Measurements from ENCODE around the gene ZYG11B. TPM values are rescaled to one million over a fixed set of nuclear protein-coding genes. Genes with fewer than 3 reads are reported as not detected.
"Not testable (repeated sequence)": the region's sequence is repeated elsewhere in the genome, so short reads cannot be mapped to it uniquely, and the experiment has no call there.

ZYG11B gene
- polyA plus RNA-seq, 3 donors: 7.3 to 17.5 (median 15.8) TPM

GRCh38 chr1:52842643-52843310 is 116.5 kb downstream of the ZYG11B start, which contains the start of gene ZYG11A:
Gene ZYG11A, plus strand, starts transcription at chr1:52842760. Its CDS starts 124 bp downstream, at chr1:52842884.
- peak; percentile 7 for TF ChIP-seq CTCF (IDR thresholded peaks at IDR 0.05)
- Histone ChIP-seq H3K4me1 (ENCODE audit: control insufficient read depth in 1 of 2, insufficient read depth in 2 of 2, low read length in 2 of 2) (peaks cover 6 to 11% of the 10 kb centered on the region in 2 donors), H3K4me2 (replicated peaks; ENCODE audit: extremely low read depth, low read length, poor library complexity, severe bottlenecking) (peak within 1 kb of the TSS; percentile 73), H4K20me1 (ENCODE audit: insufficient read depth, low read length) (no peaks in the 10 kb centered on the region), H3K4me3 (replicated peaks in 1 of 3; ENCODE audit: low read depth in 2 of 3, low read length in 3 of 3) (peak within 1 kb of the TSS; percentile 1 to 68 (median 5)), H3K36me3 (replicated peaks in 1 of 2; ENCODE audit: control insufficient read depth in 1 of 2, insufficient read depth in 2 of 2, low read length in 2 of 2) (no peaks in the 10 kb centered on the region), H3K27me3 (ENCODE audit: control insufficient read depth in 2 of 2, insufficient read depth in 2 of 2, low read length in 2 of 2) (peaks cover 39 to 57% of the 10 kb centered on the region in 2 donors), H3K9ac (ENCODE audit: insufficient read depth, low read length, poor library complexity, severe bottlenecking) (peak within 1 kb of the TSS; percentile 25), H3K27ac (ENCODE audit: low read depth in 1 of 2, low read length in 2 of 2) (no peak within 1 kb of the TSS), H3K79me2 (ENCODE audit: insufficient read depth, low read length) (no peaks in the 10 kb centered on the region), H3K9me3 (replicated peaks in 1 of 2; ENCODE audit: control insufficient read depth in 1 of 2, insufficient read depth in 1 of 2, low read length in 2 of 2) (no peaks in the 10 kb centered on the region), H2AFZ (ENCODE audit: insufficient read depth, low read depth, low read length, poor library complexity, severe bottlenecking) (peak within 1 kb of the TSS; percentile 70)
- peaks cover 0 to 21% (median 7%) of the 10 kb centered on the region in 7 donors for H3K9me3 Mint-ChIP-seq
- peaks cover 0 to 3% of the 10 kb centered on the region in 2 donors for H3K36me3 Mint-ChIP-seq
- peaks cover 45 to 70% (median 63%) of the 10 kb centered on the region in 3 donors for H3K27me3 Mint-ChIP-seq (ENCODE audit: low read depth in 3 of 3)
- 4% methylated on average over 88 of the region's 88 CpGs for WGBS (ENCODE audit: insufficient coverage)
- DNase-seq: peak in 2 of 3 donors; percentile 7 to 11
- H3K27ac Mint-ChIP-seq: no peak within 1 kb of the TSS
- H3K4me1 Mint-ChIP-seq: peaks cover 17% of the 10 kb centered on the region
- H3K4me3 Mint-ChIP-seq: peak within 1 kb of the TSS; percentile 74 to 87
- intact Hi-C loops (cut with micrococcal nuclease): no loop called here

GRCh38 chr1:52845119-52845518 is 118.9 kb downstream of the ZYG11B start:
- Mint-ChIP-seq H3K4me3 (peak overlapping the region in 1 of 2 donors; percentile 49), H3K9me3 (peaks cover 0 to 21% (median 7%) of the 10 kb centered on the region in 7 donors), H3K4me1 (peaks cover 17% of the 10 kb centered on the region), H3K27me3 (ENCODE audit: low read depth in 3 of 3) (peaks cover 43 to 76% (median 61%) of the 10 kb centered on the region in 3 donors)
- H3K27ac ChIP-seq (ENCODE audit: low read depth in 1 of 2, low read length in 2 of 2); H3K27ac Mint-ChIP-seq; intact Hi-C loops (cut with micrococcal nuclease); H2AFZ ChIP-seq (ENCODE audit: insufficient read depth, low read depth, low read length, poor library complexity, severe bottlenecking); H3K4me2 ChIP-seq (replicated peaks; ENCODE audit: extremely low read depth, low read length, poor library complexity, severe bottlenecking); H3K9ac ChIP-seq (ENCODE audit: insufficient read depth, low read length, poor library complexity, severe bottlenecking); DNase-seq; H4K20me1 ChIP-seq (ENCODE audit: insufficient read depth, low read length); H3K79me2 ChIP-seq (ENCODE audit: insufficient read depth, low read length); H3K36me3 Mint-ChIP-seq; H3K36me3 ChIP-seq (replicated peaks in 1 of 2; ENCODE audit: control insufficient read depth in 1 of 2, insufficient read depth in 2 of 2, low read length in 2 of 2); H3K9me3 ChIP-seq (replicated peaks in 1 of 2; ENCODE audit: control insufficient read depth in 1 of 2, insufficient read depth in 1 of 2, low read length in 2 of 2); H3K4me3 ChIP-seq (replicated peaks in 1 of 3; ENCODE audit: low read depth in 2 of 3, low read length in 3 of 3): not testable (repeated sequence)
- H3K27me3 ChIP-seq (ENCODE audit: control insufficient read depth in 2 of 2, insufficient read depth in 2 of 2, low read length in 2 of 2): peaks cover 39 to 57% of the 10 kb centered on the region in 2 donors
- WGBS (ENCODE audit: insufficient coverage): no CpG with 5 or more reads among the region's 6 CpGs
- H3K4me1 ChIP-seq (ENCODE audit: control insufficient read depth in 1 of 2, insufficient read depth in 2 of 2, low read length in 2 of 2): peaks cover 6 to 11% of the 10 kb centered on the region in 2 donors

Measured in CD14-positive monocyte (primary cell).